GM12878 (cell line): ENCODE data around the gene TNFRSF8. TPM values are rescaled to one million over a fixed set of nuclear protein-coding genes. Genes with fewer than 3 reads are reported as not detected.

Experiments
- ATAC-seq: fragments of 200-7000 bp; cut with Tn5 transposase; 3 replicates; pipeline ENCODE4 v1.9.1; 2020; ENCODE audit warnings: mild to moderate bottlenecking, moderate library complexity
- BruUV-seq: library from RNA; stranded (reverse); fragments of 400-500 nt; replicated peaks from 2 replicates; lab custom pipeline; 2021; lab: Mats Ljungman, UMichigan
- CTCF ChIA-PET: fragments of 300-600 bp; sonication (Branson Sonifier 250); formaldehyde crosslinking; extraction: SDS; loops from one replicate; lab custom pipeline; 2021; ENCODE audit warnings: inconsistent platforms; lab: Yijun Ruan, JAX
- POLR2A ChIA-PET: fragments of 350-600 bp; formaldehyde crosslinking; extraction: SDS; loops from one replicate; lab custom pipeline; 2021; ENCODE audit warnings: inconsistent platforms; lab: Charles Lee
- RAD21 ChIA-PET: fragments of 300-600 bp; sonication (Branson Sonifier 250); formaldehyde crosslinking; loops from one replicate; lab custom pipeline; 2023; ENCODE audit warnings: antibody characterized with exemption; ENCODE audit not compliant: unreplicated experiment; lab: Charles Lee
- SMC1A ChIA-PET: fragments of 300-600 bp; sonication (Branson Sonifier 250); formaldehyde crosslinking; loops from one replicate; lab custom pipeline; 2023; ENCODE audit not compliant: unreplicated experiment, uncharacterized antibody; lab: Charles Lee
- DNase-seq: peaks from one replicate; pipeline ENCODE4 v3.0.0-alpha.2; 2011; ENCODE audit warnings: low read depth, low spot score
- FAIRE-seq: peaks from 3 replicates; lab custom pipeline; 2011; peaks lifted over from hg19 to GRCh38; lab: Jason Lieb, UNC
- H2AFZ ChIP-seq: 2 replicates; pipeline ENCODE4 v1.6.0; 2011; ENCODE audit warnings: low read depth, low read length, control low read depth; ENCODE audit not compliant: control insufficient read depth
- H3K27ac ChIP-seq: 2 replicates; pipeline ENCODE4 v1.5.1; 2011; ENCODE audit warnings: control low read depth; ENCODE audit not compliant: control insufficient read depth, insufficient read depth
- H3K27me3 ChIP-seq, 2 experiments: replicated peaks in 1 of 2; 2 replicates each; pipeline versions ENCODE4 v1.6.0 to v1.6.1; 2011; ENCODE audit warnings: low read length in 1 of 2; ENCODE audit not compliant: control insufficient read depth in 2 of 2, insufficient read depth in 2 of 2
- H3K36me3 ChIP-seq, 2 experiments: 2 replicates each; pipeline ENCODE4 v1.5.1; 2011; ENCODE audit warnings: low read length in 1 of 2; ENCODE audit not compliant: control insufficient read depth in 2 of 2, insufficient read depth in 2 of 2
- H3K4me1 ChIP-seq: 2 replicates; pipeline ENCODE4 v1.6.1; 2011; ENCODE audit warnings: mild to moderate bottlenecking, low read length, moderate library complexity, mixed read lengths; ENCODE audit not compliant: control insufficient read depth, insufficient read depth
- H3K4me2 ChIP-seq: 2 replicates; pipeline ENCODE4 v1.6.0; 2011; ENCODE audit warnings: control low read depth; ENCODE audit not compliant: control insufficient read depth, insufficient read depth
- H3K4me3 ChIP-seq: fragments of 200-600 bp; sonication (generic); 2 replicates; pipeline ENCODE4 v1.5.1; 2016
- H3K79me2 ChIP-seq: 2 replicates; pipeline ENCODE4 v1.6.0; 2011; ENCODE audit warnings: low read length; ENCODE audit not compliant: control insufficient read depth, insufficient read depth
- H3K9ac ChIP-seq: 2 replicates; pipeline ENCODE4 v1.8.0; 2011; ENCODE audit warnings: low read length, control low read depth, mixed read lengths; ENCODE audit not compliant: control insufficient read depth, insufficient read depth
- H3K9me3 ChIP-seq: replicated peaks from 3 replicates; pipeline ENCODE4 v1.5.1; 2011; ENCODE audit warnings: mild to moderate bottlenecking, low read length; ENCODE audit not compliant: control insufficient read depth, insufficient read depth
- H4K20me1 ChIP-seq: 2 replicates; pipeline ENCODE4 v1.6.0; 2011; ENCODE audit not compliant: control insufficient read depth, insufficient read depth
- CBFB ChIP-seq: IDR thresholded peaks from 2 replicates; pipeline ENCODE4 v1.6.1; 2016; ENCODE audit warnings: antibody characterized with exemption, low read depth
- CBX5 ChIP-seq: sonication (generic); IDR thresholded peaks from 2 replicates; pipeline ENCODE4 v1.6.1; 2016; ENCODE audit warnings: low read depth, moderate library complexity, mild to moderate bottlenecking, inconsistent platforms
- CHD1 ChIP-seq: IDR thresholded peaks from 2 replicates; pipeline ENCODE4 v1.6.1; 2012; ENCODE audit warnings: low read depth, low read length, improper control_type of control experiment
- CREM ChIP-seq: IDR thresholded peaks from 2 replicates; pipeline ENCODE4 v1.6.1; 2014; ENCODE audit warnings: antibody characterized with exemption, low read depth
- E2F4 ChIP-seq: IDR thresholded peaks from 2 replicates; pipeline ENCODE4 v1.6.1; 2012; ENCODE audit warnings: low read depth, low read length, improper control_type of control experiment
- FOS ChIP-seq: IDR thresholded peaks from 3 replicates; pipeline ENCODE4 v1.6.1; 2011; ENCODE audit warnings: borderline replicate concordance; ENCODE audit not compliant: insufficient read length; ENCODE audit errors: extremely low read depth
- GABPA ChIP-seq: IDR thresholded peaks from 2 replicates; pipeline ENCODE4 v1.6.1; 2014; ENCODE audit warnings: antibody characterized with exemption, low read depth, mild to moderate bottlenecking, inconsistent platforms
- HDAC6 ChIP-seq: fragments of 200-600 bp; sonication (generic); IDR thresholded peaks from one replicate; pipeline ENCODE4 v1.8.0; 2017; ENCODE audit warnings: antibody characterized with exemption; ENCODE audit not compliant: unreplicated experiment
- JUNB ChIP-seq: IDR thresholded peaks from 2 replicates; pipeline ENCODE4 v1.6.1; 2016; ENCODE audit warnings: antibody characterized with exemption, mild to moderate bottlenecking
- JUND ChIP-seq: IDR thresholded peaks from 2 replicates; pipeline ENCODE4 v1.6.1; 2012; ENCODE audit warnings: low read depth, mild to moderate bottlenecking, low read length, improper control_type of control experiment, moderate library complexity
- KAT2A ChIP-seq: conservative IDR thresholded peaks from 2 replicates; pipeline ENCODE4 v1.6.1; 2011; ENCODE audit warnings: low read depth, low read length; ENCODE audit not compliant: control insufficient read depth
- MAX ChIP-seq: IDR thresholded peaks from 2 replicates; pipeline ENCODE4 v1.6.1; 2012; ENCODE audit warnings: low read depth, low read length, improper control_type of control experiment
- MYC ChIP-seq: IDR thresholded peaks from 2 replicates; pipeline ENCODE4 v1.6.1; 2011; ENCODE audit warnings: mild to moderate bottlenecking, low read length, moderate library complexity, inconsistent platforms; ENCODE audit not compliant: insufficient read depth, insufficient replicate concordance, insufficient read length, severe bottlenecking
- NBN ChIP-seq: fragments of 450-650 bp; IDR thresholded peaks from 2 replicates; pipeline ENCODE4 v1.6.1; 2016
- NFYA ChIP-seq: IDR thresholded peaks from 2 replicates; pipeline ENCODE4 v1.6.1; 2011; ENCODE audit warnings: low read depth, mild to moderate bottlenecking, low read length, improper control_type of control experiment, borderline replicate concordance
- SUPT20H ChIP-seq: IDR thresholded peaks from 2 replicates; pipeline ENCODE4 v1.6.1; 2011; ENCODE audit warnings: low read depth, mild to moderate bottlenecking, low read length, moderate library complexity, borderline replicate concordance; ENCODE audit not compliant: control insufficient read depth
- ZNF207 ChIP-seq: fragments of 450-650 bp; IDR thresholded peaks from 2 replicates; pipeline ENCODE4 v1.6.1; 2014; ENCODE audit warnings: antibody characterized with exemption, mild to moderate bottlenecking, borderline replicate concordance
- ZNF622 ChIP-seq: fragments of 450-650 bp; IDR thresholded peaks from 2 replicates; pipeline ENCODE4 v1.6.1; 2017; ENCODE audit warnings: mild to moderate bottlenecking, inconsistent platforms
- ZSCAN29 ChIP-seq: fragments of 450-650 bp; IDR thresholded peaks from 2 replicates; pipeline ENCODE4 v1.6.1; 2017; ENCODE audit warnings: mild to moderate bottlenecking, moderate library complexity
- WGBS: methylation state at CpG from one replicate; pipeline ENCODE4 v1.1.6; 2016; ENCODE audit warnings: low lambda C conversion rate; ENCODE audit not compliant: insufficient replicate concordance, insufficient coverage; ENCODE audit errors: missing lambda C conversion rate; 5-methylcytosine and 5-hydroxymethylcytosine counted together
- in situ Hi-C: fragments of 300-500 bp; cut with MboI; formaldehyde crosslinking; loops from 9 replicates; pipeline ENCODE4 v1.14.3; 2018; ENCODE audit warnings: mixed read lengths
- intact Hi-C: fragments of 100-400 bp; cut with micrococcal nuclease; formaldehyde crosslinking; loops from one replicate; pipeline ENCODE4 v1.14.2; 2022; ENCODE audit not compliant: unreplicated experiment
- polyA plus RNA-seq, 11 experiments: library from polyadenylated mRNA; depleted of rRNA in 4 of 11; unstranded in 6 of 11; stranded (reverse) in 5 of 11; fragments of >200 nt; fragmentation: Nextera tagmentation in 4 of 11; fragmentation: Illumina TruSeq in 1 of 11; extraction: Ambion mirVana in 4 of 11; extraction: Trizol in 1 of 11; gene quantifications; 1 replicate in 1 of 11; 2 replicates in 10 of 11; pipeline versions ENCODE4 v1.2.1 to v1.2.3, GENCODE V29; 2011 to 2016; ENCODE audit warnings: inconsistent platforms in 2 of 11, missing spikeins in 2 of 11, low read depth in 1 of 11
- total RNA-seq, 4 experiments: library from RNA; depleted of rRNA in 3 of 4; stranded (reverse); fragments of >200 nt in 3 of 4; fragmentation: Illumina TruSeq in 1 of 4; extraction: Trizol in 1 of 4; gene quantifications; 2 replicates each; pipeline versions ENCODE4 v1.2.1 to v1.2.3, GENCODE V29; 2013 to 2021
- TF ChIP-seq, protein P1 (sequence below): fragments of 150-350 bp; IDR thresholded peaks from 2 replicates; pipeline ENCODE4 v1.6.1; 2016; ENCODE audit warnings: low read depth, low read length

The TNFRSF8 gene
- total and polyA plus RNA-seq, 10 of the 15 experiments (the other 5 are each of a cell fraction or from before 2014, with no cell fraction given) = 9.8 to 114 (median 58.8) TPM

DNA sequence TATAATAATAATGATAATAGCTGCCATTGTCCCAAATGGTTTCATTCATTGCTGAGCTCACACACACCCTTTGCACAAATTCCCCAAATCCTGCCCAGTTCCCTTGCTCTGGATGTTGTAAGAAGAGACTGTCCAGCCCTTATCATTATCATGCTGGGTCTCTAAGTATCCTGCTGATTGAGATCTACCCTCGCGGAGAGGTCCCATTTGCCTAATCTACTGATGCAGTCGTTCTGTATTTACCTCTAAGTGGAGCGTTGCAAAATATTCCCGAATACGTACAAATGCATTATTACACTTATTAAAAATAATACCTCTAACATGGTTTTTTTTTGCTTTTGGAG lies 51.2 kb downstream of the TNFRSF8 start (continued):
- TF ChIP-seq, protein P1, sequence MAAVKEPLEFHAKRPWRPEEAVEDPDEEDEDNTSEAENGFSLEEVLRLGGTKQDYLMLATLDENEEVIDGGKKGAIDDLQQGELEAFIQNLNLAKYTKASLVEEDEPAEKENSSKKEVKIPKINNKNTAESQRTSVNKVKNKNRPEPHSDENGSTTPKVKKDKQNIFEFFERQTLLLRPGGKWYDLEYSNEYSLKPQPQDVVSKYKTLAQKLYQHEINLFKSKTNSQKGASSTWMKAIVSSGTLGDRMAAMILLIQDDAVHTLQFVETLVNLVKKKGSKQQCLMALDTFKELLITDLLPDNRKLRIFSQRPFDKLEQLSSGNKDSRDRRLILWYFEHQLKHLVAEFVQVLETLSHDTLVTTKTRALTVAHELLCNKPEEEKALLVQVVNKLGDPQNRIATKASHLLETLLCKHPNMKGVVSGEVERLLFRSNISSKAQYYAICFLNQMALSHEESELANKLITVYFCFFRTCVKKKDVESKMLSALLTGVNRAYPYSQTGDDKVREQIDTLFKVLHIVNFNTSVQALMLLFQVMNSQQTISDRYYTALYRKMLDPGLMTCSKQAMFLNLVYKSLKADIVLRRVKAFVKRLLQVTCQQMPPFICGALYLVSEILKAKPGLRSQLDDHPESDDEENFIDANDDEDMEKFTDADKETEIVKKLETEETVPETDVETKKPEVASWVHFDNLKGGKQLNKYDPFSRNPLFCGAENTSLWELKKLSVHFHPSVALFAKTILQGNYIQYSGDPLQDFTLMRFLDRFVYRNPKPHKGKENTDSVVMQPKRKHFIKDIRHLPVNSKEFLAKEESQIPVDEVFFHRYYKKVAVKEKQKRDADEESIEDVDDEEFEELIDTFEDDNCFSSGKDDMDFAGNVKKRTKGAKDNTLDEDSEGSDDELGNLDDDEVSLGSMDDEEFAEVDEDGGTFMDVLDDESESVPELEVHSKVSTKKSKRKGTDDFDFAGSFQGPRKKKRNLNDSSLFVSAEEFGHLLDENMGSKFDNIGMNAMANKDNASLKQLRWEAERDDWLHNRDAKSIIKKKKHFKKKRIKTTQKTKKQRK = no peak

DNA sequence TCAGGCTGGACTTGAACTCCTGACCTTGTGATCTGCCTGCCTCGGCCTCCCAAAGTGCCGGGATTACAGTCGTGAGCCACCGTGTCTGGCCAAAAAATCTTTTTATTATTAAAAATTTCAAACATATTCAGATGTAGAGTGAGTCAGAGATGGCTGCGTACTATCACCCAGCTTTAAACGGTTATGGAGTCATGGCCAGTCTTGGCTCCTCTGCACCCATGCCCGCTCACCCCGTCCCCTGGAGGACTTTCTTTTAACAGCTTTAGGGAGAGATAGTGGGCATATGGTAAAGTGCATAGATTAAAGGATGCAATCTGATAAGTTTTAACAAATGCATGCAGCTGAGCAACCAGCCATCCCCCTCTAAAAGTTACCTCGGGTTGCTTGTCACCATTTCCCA lies 51.8 kb downstream of the TNFRSF8 start:
- ChIA-PET POLR2A (no interaction called here), RAD21 (interaction anchor here (0.8 to 1.6 kb wide), 2 partner anchors 9 to 10 kb away, joined by 3 to 5 read pairs; no protein-coding TSS in a partner anchor), CTCF (interaction anchor here (0.9 to 1.4 kb wide), 3 partner anchors 9 to 276 kb away, joined by 3 to 4 read pairs (median 3); no protein-coding TSS in a partner anchor), SMC1A (no interaction called here)
- BruUV-seq = no TSS peak
- Histone ChIP-seq H3K27ac (no peak overlapping the region), H3K9ac (no peak overlapping the region), H3K27me3 (no peaks in the 10 kb centered on the region), H3K9me3 (no peaks in the 10 kb centered on the region), H3K4me3 (no peak overlapping the region), H3K36me3 (peaks cover 37 to 62% of the 10 kb centered on the region in 2 experiments), H4K20me1 (no peaks in the 10 kb centered on the region; the same call in 1 of the 2 replicates), H3K4me2 (no peak overlapping the region), H2AFZ (no peak overlapping the region), H3K4me1 (no peaks in the 10 kb centered on the region), H3K79me2 (no peaks in the 10 kb centered on the region)
- in situ Hi-C loops = no loop called here
- WGBS = 84% methylated on average over 9 of the region's 9 CpGs
- ATAC-seq = no peak
- DNase-seq = no peak
- intact Hi-C loops = no loop called here
- FAIRE-seq = no peak
- TF ChIP-seq CBX5 (no peak), CREM (no peak), GABPA (no peak), ZNF622 (no peak), SUPT20H (no peak), ZSCAN29 (no peak), FOS (no peak), KAT2A (no peak), E2F4 (no peak), ZNF207 (no peak), CHD1 (no peak), JUND (no peak), NFYA (no peak), MYC (no peak), NBN (no peak), MAX (no peak), HDAC6 (no peak), CBFB (no peak), JUNB (no peak)
